Testis (tissue), 3 donors: Measurements from ENCODE around the gene LNX2. TPM values are rescaled to one million over a fixed set of nuclear protein-coding genes. Genes with fewer than 3 reads are reported as not detected.

Source experiments
- DNase-seq: peaks from one replicate; pipeline ENCODE4 v3.0.0-alpha.2; 2019
- H3K27ac ChIP-seq, 2 donors: fragments of 200-600 bp; sonication (generic); one replicate each; pipeline ENCODE4 v1.5.1; 2019
- H3K27me3 ChIP-seq: fragments of 200-600 bp; sonication (generic); one replicate; pipeline ENCODE4 v1.5.1; 2019
- H3K36me3 ChIP-seq: fragments of 200-600 bp; sonication (generic); one replicate; pipeline ENCODE4 v1.5.1; 2017; ENCODE audit warnings: low read depth; ENCODE audit errors: missing control alignments
- H3K4me1 ChIP-seq: fragments of 200-600 bp; sonication (generic); one replicate; pipeline ENCODE4 v1.5.1; 2019
- H3K4me3 ChIP-seq, 2 donors: fragments of 200-600 bp; sonication (generic); one replicate each; pipeline ENCODE4 v1.5.1; 2017 to 2019
- H3K9me3 ChIP-seq: fragments of 200-600 bp; sonication (generic); one replicate; pipeline ENCODE4 v1.5.1; 2017
- POLR2A ChIP-seq: fragments of 450-650 bp; IDR thresholded peaks from one replicate; pipeline ENCODE4 v1.6.1; 2017; ENCODE audit warnings: antibody characterized with exemption, mild to moderate bottlenecking, moderate library complexity
- WGBS, 2 donors: methylation state at CpG; one replicate each; pipeline ENCODE4 v1.1.5; 2018; 5-methylcytosine and 5-hydroxymethylcytosine counted together
- intact Hi-C: fragments of 100-400 bp; cut with DNase I; formaldehyde crosslinking; loops from one replicate; pipeline ENCODE4 v1.15.1; 2023; ENCODE audit warnings: low total_unique reads
- polyA plus RNA-seq: library from polyadenylated mRNA; stranded (reverse); fragments of 350-450 nt; fragmentation: Illumina TruSeq; extraction: RNeasy Lipid Tissue Mini Kit (QIAGEN cat#74804); gene quantifications from one replicate; pipeline ENCODE4 v1.2.3, GENCODE V29; 2014; ENCODE audit warnings: low read depth, low replicate concordance; ENCODE audit not compliant: insufficient read depth
- total RNA-seq, 2 donors: library from RNA; depleted of rRNA; stranded (reverse); fragments of >200 nt; gene quantifications; one replicate each; pipeline ENCODE4 v1.2.3, GENCODE V29; 2016
- TF ChIP-seq, protein P1 (sequence below), 3 experiments: fragments of 450-650 bp in 2 of 3; fragments of 200-600 bp in 1 of 3; sonication (generic) in 1 of 3; IDR thresholded peaks; one replicate each; pipeline ENCODE4 v1.5.1; 2016 to 2019; ENCODE audit warnings: antibody characterized with exemption in 3 of 3, mild to moderate bottlenecking in 2 of 3, moderate library complexity in 1 of 3

Gene LNX2
- total and polyA plus RNA-seq, 3 donors from 2014 or later: 22.5 to 39.6 (median 34.6) TPM

DNA sequence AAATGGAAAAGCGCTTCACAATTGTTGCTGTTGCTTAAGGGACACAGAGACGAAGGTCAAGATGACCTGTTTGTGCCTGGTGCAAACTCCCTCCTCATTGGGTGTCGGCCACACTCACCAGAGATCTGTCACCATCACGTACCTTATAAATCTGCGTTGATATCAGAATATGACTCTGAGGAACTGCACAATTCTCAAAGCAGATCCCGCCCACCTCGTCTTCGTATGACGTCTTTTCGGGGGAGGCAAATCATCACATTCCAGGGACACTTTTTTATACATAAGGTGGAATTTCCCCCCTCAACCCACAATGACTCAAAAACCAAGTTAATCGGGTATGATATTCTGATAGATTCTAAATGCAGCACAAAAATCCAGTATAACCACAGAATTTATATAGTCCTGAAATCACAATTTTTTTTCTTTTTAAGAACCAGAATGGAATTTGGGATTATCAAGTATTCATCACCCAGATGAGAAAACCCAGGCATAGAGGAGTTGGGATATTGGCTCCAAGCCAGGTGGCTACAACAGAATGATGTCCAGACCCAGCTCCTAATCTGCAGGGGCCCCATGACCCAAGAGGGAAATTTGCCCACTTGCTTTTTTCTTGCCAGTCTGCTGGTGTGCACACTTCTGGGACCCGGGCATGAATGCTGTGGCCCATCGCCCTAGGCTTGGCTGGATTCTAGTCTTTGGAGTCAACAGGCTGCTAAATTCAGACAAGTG lies 119.4 kb downstream of the LNX2 start:
- TF ChIP-seq, protein P1, sequence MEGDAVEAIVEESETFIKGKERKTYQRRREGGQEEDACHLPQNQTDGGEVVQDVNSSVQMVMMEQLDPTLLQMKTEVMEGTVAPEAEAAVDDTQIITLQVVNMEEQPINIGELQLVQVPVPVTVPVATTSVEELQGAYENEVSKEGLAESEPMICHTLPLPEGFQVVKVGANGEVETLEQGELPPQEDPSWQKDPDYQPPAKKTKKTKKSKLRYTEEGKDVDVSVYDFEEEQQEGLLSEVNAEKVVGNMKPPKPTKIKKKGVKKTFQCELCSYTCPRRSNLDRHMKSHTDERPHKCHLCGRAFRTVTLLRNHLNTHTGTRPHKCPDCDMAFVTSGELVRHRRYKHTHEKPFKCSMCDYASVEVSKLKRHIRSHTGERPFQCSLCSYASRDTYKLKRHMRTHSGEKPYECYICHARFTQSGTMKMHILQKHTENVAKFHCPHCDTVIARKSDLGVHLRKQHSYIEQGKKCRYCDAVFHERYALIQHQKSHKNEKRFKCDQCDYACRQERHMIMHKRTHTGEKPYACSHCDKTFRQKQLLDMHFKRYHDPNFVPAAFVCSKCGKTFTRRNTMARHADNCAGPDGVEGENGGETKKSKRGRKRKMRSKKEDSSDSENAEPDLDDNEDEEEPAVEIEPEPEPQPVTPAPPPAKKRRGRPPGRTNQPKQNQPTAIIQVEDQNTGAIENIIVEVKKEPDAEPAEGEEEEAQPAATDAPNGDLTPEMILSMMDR (IDR thresholded peaks at IDR 0.05): no peak
- no peak for TF ChIP-seq POLR2A
- Histone ChIP-seq H3K9me3 (no peaks in the 10 kb centered on the region), H3K4me1 (no peaks in the 10 kb centered on the region), H3K27me3 (no peaks in the 10 kb centered on the region), H3K36me3 (no peaks in the 10 kb centered on the region), H3K27ac (no peak overlapping the region), H3K4me3 (no peak overlapping the region)
- no peak for DNase-seq
- 87 to 89% methylated on average over 13 of the region's 13 CpGs for WGBS, 2 donors
- intact Hi-C loops: no loop called here

DNA sequence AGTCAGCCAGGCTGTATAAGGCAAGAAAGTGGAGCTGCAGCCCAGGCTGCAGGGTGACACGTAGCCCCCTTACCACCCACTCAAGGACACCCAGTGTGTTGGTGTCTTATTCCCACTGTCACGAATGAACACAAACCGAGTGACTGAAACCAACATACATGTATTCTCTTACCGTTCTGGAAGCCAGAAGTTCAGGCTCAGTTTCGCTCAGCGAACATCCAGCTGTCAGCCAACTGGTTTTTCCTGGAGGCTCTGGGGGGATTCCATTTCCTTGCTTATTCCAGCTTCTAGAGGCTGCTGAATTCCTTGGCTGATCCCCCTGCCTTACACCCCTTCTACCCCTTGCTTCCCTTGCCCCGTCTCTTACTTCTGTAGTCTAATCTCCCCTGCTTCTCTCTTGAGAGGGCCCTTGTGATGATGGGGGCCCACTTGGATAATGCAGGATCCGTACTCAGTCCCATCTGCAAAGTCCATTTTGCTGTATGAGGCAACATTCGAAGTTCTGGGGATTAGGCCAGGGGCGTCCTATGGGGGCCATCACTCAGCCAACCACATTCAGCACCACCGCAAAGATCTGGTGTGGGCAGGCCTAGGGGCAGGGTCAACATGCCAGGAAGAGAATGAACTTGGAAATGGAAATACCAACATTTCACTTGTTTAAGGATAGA lies 122.6 kb downstream of the LNX2 start:
- H3K4me1 ChIP-seq: no peaks in the 10 kb centered on the region
- H3K9me3 ChIP-seq: no peaks in the 10 kb centered on the region
- no peak overlapping the region for H3K4me3 ChIP-seq
- TF ChIP-seq, protein P1 (IDR thresholded peaks at IDR 0.05): no peak
- TF ChIP-seq POLR2A: no peak
- DNase-seq: no peak
- no peak overlapping the region for H3K27ac ChIP-seq
- no peaks in the 10 kb centered on the region for H3K27me3 ChIP-seq
- intact Hi-C loops: no loop called here
- 93 to 94% methylated on average over 11 of the region's 11 CpGs for WGBS, 2 donors
- no peaks in the 10 kb centered on the region for H3K36me3 ChIP-seq

DNA sequence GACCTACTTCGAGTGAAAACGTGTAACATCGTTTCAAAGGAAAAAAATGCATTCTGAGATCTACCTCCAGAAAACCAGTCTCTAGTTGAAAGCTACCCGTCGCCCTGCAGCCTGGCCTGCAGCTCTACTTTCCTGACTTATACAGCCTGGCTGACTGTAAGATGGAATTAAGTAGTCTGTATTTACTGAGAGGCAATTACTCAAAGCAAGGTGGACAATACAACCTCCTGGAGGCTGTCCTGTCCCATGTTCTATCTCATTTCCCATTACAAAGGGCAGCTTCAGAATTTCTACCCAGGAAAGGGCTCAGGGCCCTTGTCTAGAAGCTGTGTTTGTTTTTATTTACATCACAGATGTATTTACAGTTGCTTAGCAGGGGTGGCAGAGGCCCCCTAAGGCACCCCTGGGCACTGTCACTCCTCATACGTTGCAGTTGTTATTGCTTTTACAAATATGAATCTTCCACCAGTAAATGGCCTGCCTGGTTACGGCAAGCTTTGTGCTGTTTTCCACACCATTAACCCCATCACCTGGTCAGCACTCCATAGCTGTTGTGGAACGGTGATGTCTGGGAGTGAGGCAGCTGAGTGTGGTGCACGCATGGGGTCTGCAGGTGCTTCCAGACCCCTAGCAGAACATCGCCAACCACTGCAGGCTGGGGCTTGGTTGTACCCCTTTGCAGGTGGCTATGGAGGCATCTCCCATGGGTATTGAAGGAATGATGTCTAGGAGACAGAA lies 123.6 kb downstream of the LNX2 start:
- Histone ChIP-seq H3K27ac (no peak overlapping the region), H3K9me3 (no peaks in the 10 kb centered on the region), H3K4me1 (no peaks in the 10 kb centered on the region), H3K36me3 (no peaks in the 10 kb centered on the region), H3K4me3 (no peak overlapping the region), H3K27me3 (no peaks in the 10 kb centered on the region)
- TF ChIP-seq, protein P1 (IDR thresholded peaks at IDR 0.05): no peak
- TF ChIP-seq POLR2A: no peak
- intact Hi-C loops: no loop called here
- no peak for DNase-seq
- WGBS, 2 donors: 71 to 85% methylated on average over 10 of the region's 10 CpGs

DNA sequence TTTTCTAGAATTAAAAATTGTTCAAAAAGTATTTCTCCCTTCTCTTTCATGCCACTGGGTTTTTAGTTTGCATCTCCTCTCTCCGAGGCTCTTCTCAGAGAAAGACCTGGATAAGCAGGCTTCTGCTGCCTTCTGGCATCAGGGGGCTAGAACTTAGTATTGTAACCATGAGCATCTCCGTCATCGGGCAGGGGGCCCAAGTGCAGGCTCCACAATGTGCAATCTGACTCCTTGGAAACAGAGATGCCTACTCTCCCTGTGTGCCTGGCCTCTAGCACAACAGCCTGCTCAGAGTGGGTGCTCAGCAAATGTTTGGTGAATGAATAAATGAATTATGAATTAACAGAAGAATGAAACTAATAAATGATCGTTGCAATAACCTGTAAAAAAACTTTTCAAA lies 124.3 kb downstream of the LNX2 start:
- intact Hi-C loops: no loop called here
- DNase-seq: no peak
- 83 to 85% methylated on average over 4 of the region's 4 CpGs for WGBS, 2 donors

More for the DNA sequence above, 124.3 kb downstream of the LNX2 start:
- H3K27me3 ChIP-seq: no peaks in the 10 kb centered on the region
- H3K36me3 ChIP-seq: no peaks in the 10 kb centered on the region
- no peak overlapping the region for H3K27ac ChIP-seq
- H3K4me1 ChIP-seq: no peaks in the 10 kb centered on the region
- H3K9me3 ChIP-seq: no peaks in the 10 kb centered on the region
- no peak overlapping the region for H3K4me3 ChIP-seq
- no peak for TF ChIP-seq POLR2A
- TF ChIP-seq, protein P1 (IDR thresholded peaks at IDR 0.05): no peak

Other genes starting within 250 kb of the LNX2 start
- 10 to 100 TPM; 73.2 to 75.7 TPM for gene GTF3A, start 195.9 kb downstream of the LNX2 start, total RNA-seq
- gene GTF3A, start 195.9 kb downstream of the LNX2 start, polyA plus RNA-seq: 82.6 TPM
- 100 to 1,000 TPM in 1 of 2 donors, 10 to 100 TPM in 1; 87.6 to 141 TPM for gene MTIF3, start 170.0 kb downstream of the LNX2 start, total RNA-seq
- gene MTIF3, start 170.0 kb downstream of the LNX2 start, polyA plus RNA-seq: 94.2 TPM
- 100 to 1,000 TPM; 126 to 136 TPM for gene POLR1D, start 1.4 kb upstream of the LNX2 start, total RNA-seq
- gene POLR1D, start 1.4 kb upstream of the LNX2 start, polyA plus RNA-seq: 180 TPM
- not detected for gene GSX1, start 172.0 kb upstream of the LNX2 start, total RNA-seq
- gene GSX1, start 172.0 kb upstream of the LNX2 start, polyA plus RNA-seq: not detected